Ascending aorta (tissue), 2 donors: ENCODE data around the gene GGT1. TPM values are rescaled to one million over a fixed set of nuclear protein-coding genes. Genes with fewer than 3 reads are reported as not detected.
"Not testable (repeated sequence)": the region's sequence is repeated elsewhere in the genome, so short reads cannot be mapped to it uniquely, and the experiment has no call there.

Experiments
- DNase-seq, 2 donors: peaks; one replicate each; pipeline ENCODE4 v3.0.0-alpha.2; 2019; ENCODE audit warnings: low spot score in 2 of 2
- H3K27ac ChIP-seq, 2 donors: fragments of 200-600 bp; sonication (generic); one replicate each; pipeline ENCODE4 v1.5.1; 2016 to 2017; ENCODE audit warnings: mild to moderate bottlenecking in 1 of 2
- H3K27me3 ChIP-seq: fragments of 200-600 bp; sonication (generic); one replicate; pipeline ENCODE4 v1.5.1; 2017
- H3K36me3 ChIP-seq, 2 donors: fragments of 200-600 bp; sonication (generic); one replicate each; pipeline ENCODE4 v1.5.1; 2016
- H3K4me1 ChIP-seq, 2 donors: fragments of 200-600 bp; sonication (generic); one replicate each; pipeline ENCODE4 v1.5.1; 2016 to 2017; ENCODE audit warnings: mild to moderate bottlenecking in 1 of 2
- H3K4me3 ChIP-seq, 2 donors: fragments of 200-600 bp; sonication (generic); one replicate each; pipeline ENCODE4 v1.5.1; 2016 to 2017; ENCODE audit warnings: mild to moderate bottlenecking in 1 of 2
- H3K9me3 ChIP-seq, 2 donors: fragments of 200-600 bp; sonication (generic); one replicate each; pipeline ENCODE4 v1.5.1; 2016
- intact Hi-C: fragments of 100-400 bp; cut with DNase I; formaldehyde crosslinking; loops from one replicate; pipeline ENCODE4 v1.15.1; 2023
- total RNA-seq: library from RNA; depleted of rRNA; stranded (reverse); fragments of >200 nt; gene quantifications from one replicate; pipeline ENCODE4 v1.1.0, GENCODE V29; 2016
- TF ChIP-seq, protein P1 (sequence below), 3 experiments: fragments of 200-600 bp in 2 of 3; fragments of 450-650 bp in 1 of 3; sonication (generic) in 2 of 3; IDR thresholded peaks; one replicate each; pipeline ENCODE4 v1.5.1; 2016 to 2019; ENCODE audit warnings: antibody characterized with exemption in 3 of 3, mild to moderate bottlenecking in 1 of 3, moderate library complexity in 1 of 3

Gene GGT1
- total RNA-seq, 1 donor from 2014 or later, result not detected

- no peaks in the 10 kb centered on the region for H3K9me3 ChIP-seq
- peaks cover 6 to 7% of the 10 kb centered on the region in 2 donors for H3K4me1 ChIP-seq
- DNase-seq, result no peak
- H3K4me3 ChIP-seq, result peak overlapping the region in 1 of 2 donors; percentile 77
- peak overlapping the region; percentile 59 to 83 for H3K27ac ChIP-seq
- peaks cover 0 to 6% of the 10 kb centered on the region in 2 donors for H3K36me3 ChIP-seq
- no peaks in the 10 kb centered on the region for H3K27me3 ChIP-seq
- intact Hi-C loops, result loop anchor here (2.0 kb wide), 1 partner anchor 39 kb away; the partner anchor contains the start of genes GUCD1 and SNRPD3
- TF ChIP-seq, protein P1, sequence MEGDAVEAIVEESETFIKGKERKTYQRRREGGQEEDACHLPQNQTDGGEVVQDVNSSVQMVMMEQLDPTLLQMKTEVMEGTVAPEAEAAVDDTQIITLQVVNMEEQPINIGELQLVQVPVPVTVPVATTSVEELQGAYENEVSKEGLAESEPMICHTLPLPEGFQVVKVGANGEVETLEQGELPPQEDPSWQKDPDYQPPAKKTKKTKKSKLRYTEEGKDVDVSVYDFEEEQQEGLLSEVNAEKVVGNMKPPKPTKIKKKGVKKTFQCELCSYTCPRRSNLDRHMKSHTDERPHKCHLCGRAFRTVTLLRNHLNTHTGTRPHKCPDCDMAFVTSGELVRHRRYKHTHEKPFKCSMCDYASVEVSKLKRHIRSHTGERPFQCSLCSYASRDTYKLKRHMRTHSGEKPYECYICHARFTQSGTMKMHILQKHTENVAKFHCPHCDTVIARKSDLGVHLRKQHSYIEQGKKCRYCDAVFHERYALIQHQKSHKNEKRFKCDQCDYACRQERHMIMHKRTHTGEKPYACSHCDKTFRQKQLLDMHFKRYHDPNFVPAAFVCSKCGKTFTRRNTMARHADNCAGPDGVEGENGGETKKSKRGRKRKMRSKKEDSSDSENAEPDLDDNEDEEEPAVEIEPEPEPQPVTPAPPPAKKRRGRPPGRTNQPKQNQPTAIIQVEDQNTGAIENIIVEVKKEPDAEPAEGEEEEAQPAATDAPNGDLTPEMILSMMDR (IDR thresholded peaks at IDR 0.05), result no peak
Observed at GRCh38 chr22:24593836-24594568, 9.0 kb upstream of the GGT1 start.

GRCh38 chr22:24594569-24595120, 8.3 kb upstream of the GGT1 start:
- no peak overlapping the region for H3K27ac ChIP-seq
- H3K36me3 ChIP-seq, result no peaks in the 10 kb centered on the region
- no peaks in the 10 kb centered on the region for H3K9me3 ChIP-seq
- H3K4me1 ChIP-seq, result peaks cover 6 to 7% of the 10 kb centered on the region in 2 donors
- no peak for DNase-seq
- intact Hi-C loops, result no loop called here
- no peaks in the 10 kb centered on the region for H3K27me3 ChIP-seq
- H3K4me3 ChIP-seq, result no peak overlapping the region
- TF ChIP-seq, protein P1 (IDR thresholded peaks at IDR 0.05), result no peak

DNA sequence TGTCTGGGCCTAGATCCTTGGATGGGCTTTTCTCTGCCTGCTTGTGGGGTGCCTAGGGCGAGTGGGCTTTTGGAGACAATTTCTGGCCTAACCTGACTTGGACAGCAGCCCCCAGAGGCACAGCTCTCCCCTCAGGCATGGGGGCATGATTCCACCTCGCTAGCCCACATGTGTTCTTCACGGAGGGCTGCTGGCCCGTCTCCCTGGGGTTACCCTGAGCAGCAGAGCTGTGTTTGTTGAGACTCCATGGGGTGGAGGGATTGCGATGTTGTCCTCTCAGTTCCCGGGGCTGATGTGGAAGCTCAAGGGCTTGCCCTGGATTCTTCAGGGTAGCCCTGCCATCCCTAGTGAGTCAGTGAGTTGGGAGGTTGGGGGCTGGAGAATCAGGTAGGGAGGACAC, 7.8 kb upstream of the GGT1 start:
- H3K4me1 ChIP-seq, result peaks cover 6 to 7% of the 10 kb centered on the region in 2 donors
- H3K9me3 ChIP-seq, result no peaks in the 10 kb centered on the region
- no peak overlapping the region for H3K27ac ChIP-seq
- intact Hi-C loops, result no loop called here
- H3K36me3 ChIP-seq, result no peaks in the 10 kb centered on the region
- no peak for DNase-seq
- TF ChIP-seq, protein P1 (IDR thresholded peaks at IDR 0.05), result no peak
- no peak overlapping the region for H3K4me3 ChIP-seq
- no peaks in the 10 kb centered on the region for H3K27me3 ChIP-seq

GRCh38 chr22:24595863-24596262, 7.1 kb upstream of the GGT1 start:
- TF ChIP-seq, protein P1 (IDR thresholded peaks at IDR 0.05), result no peak
- H3K36me3 ChIP-seq, result no peaks in the 10 kb centered on the region
- intact Hi-C loops, result no loop called here

GRCh38 chr22:24597076-24597475, 5.9 kb upstream of the GGT1 start:
- H3K27me3 ChIP-seq, H3K9me3 ChIP-seq, H3K4me3 ChIP-seq, DNase-seq, H3K27ac ChIP-seq, intact Hi-C loops, H3K36me3 ChIP-seq: not testable (repeated sequence)
- peaks cover 6 to 11% of the 10 kb centered on the region in 2 donors for H3K4me1 ChIP-seq

More at GRCh38 chr22:24595863-24596262, 7.1 kb upstream of the GGT1 start:
- peaks cover 6 to 7% of the 10 kb centered on the region in 2 donors for H3K4me1 ChIP-seq
- H3K27me3 ChIP-seq, result no peaks in the 10 kb centered on the region
- no peak overlapping the region for H3K27ac ChIP-seq
- no peaks in the 10 kb centered on the region for H3K9me3 ChIP-seq
- H3K4me3 ChIP-seq, result no peak overlapping the region
- no peak for DNase-seq

GRCh38 chr22:24599514-24599913, 3.5 kb upstream of the GGT1 start:
- no peaks in the 10 kb centered on the region for H3K9me3 ChIP-seq
- H3K4me3 ChIP-seq, result no peak overlapping the region
- no peak for DNase-seq
- H3K27me3 ChIP-seq, result no peaks in the 10 kb centered on the region
- H3K27ac ChIP-seq, result no peak overlapping the region
- no peaks in the 10 kb centered on the region for H3K36me3 ChIP-seq
- H3K4me1 ChIP-seq, result peaks cover 0 to 4% of the 10 kb centered on the region in 2 donors
- intact Hi-C loops, result no loop called here
- TF ChIP-seq, protein P1 (IDR thresholded peaks at IDR 0.05), result no peak

DNA sequence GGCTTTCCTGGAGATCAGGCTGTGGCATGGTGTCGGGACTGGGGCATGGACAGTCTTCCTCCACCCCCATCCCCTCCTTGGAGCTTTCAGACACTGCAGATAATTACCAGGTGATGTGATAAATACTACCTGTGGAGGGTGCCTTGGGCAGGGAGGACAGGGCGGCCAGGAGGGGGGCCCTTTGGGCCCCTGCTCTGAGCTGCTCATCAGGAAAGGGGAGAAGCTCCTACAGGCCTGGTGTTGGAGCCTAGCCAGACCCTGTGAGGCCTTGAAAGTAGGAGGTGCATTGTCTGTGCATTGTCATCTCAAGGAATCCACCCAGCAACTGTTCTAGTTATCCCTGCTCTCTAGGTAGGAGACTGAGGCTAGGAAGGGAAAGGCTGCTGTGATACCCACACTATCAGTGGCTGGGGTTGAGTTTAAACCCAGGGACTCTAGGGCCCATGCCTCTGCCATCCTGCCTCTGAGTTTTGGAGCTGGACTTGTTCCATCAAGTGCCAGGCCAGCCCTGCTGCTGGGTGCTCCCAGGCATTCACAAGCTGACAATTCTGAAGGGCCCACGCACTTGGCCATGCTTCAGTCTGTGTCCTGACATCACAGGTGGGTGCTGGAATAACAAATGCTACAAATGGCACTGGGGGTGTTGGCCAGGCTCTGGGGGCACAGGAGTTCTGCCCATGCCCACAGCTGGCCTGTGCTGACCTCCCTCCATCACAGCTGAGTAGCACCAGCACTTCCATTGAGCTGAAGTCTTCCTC, 2.9 kb upstream of the GGT1 start:
- H3K36me3 ChIP-seq, DNase-seq, intact Hi-C loops, H3K4me1 ChIP-seq, H3K27ac ChIP-seq, H3K4me3 ChIP-seq, H3K27me3 ChIP-seq, H3K9me3 ChIP-seq: not testable (repeated sequence)
